Activated CD4-positive, CD25-positive, alpha-beta regulatory T cell treated with anti-CD3 and anti-CD28 coated beads, Interleukin-2, amount 50 U/mL, for 72 hours (primary cell): ENCODE data around the gene DRG1.
A peak's percentile ranks its signal among the peaks of the same experiment; 100 is the strongest.
"Not testable (repeated sequence)": the region's sequence is repeated elsewhere in the genome, so short reads cannot be mapped to it uniquely, and the experiment has no call there.

Experiments
- DNase-seq: peaks from one replicate; pipeline ENCODE4 v3.0.0; 2021

The DRG1 gene, protein sequence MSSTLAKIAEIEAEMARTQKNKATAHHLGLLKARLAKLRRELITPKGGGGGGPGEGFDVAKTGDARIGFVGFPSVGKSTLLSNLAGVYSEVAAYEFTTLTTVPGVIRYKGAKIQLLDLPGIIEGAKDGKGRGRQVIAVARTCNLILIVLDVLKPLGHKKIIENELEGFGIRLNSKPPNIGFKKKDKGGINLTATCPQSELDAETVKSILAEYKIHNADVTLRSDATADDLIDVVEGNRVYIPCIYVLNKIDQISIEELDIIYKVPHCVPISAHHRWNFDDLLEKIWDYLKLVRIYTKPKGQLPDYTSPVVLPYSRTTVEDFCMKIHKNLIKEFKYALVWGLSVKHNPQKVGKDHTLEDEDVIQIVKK

GRCh38 chr22:31399211-31400022 lies at the start of gene DRG1:
Gene DRG1, plus strand, starts transcription at chr22:31399604. Its CDS starts 80 bp downstream, at chr22:31399684.
- DNase-seq: peak; percentile 99

GRCh38 chr22:31349960-31350359 lies 49.4 kb upstream of the DRG1 start:
- DNase-seq: no peak

DNA sequence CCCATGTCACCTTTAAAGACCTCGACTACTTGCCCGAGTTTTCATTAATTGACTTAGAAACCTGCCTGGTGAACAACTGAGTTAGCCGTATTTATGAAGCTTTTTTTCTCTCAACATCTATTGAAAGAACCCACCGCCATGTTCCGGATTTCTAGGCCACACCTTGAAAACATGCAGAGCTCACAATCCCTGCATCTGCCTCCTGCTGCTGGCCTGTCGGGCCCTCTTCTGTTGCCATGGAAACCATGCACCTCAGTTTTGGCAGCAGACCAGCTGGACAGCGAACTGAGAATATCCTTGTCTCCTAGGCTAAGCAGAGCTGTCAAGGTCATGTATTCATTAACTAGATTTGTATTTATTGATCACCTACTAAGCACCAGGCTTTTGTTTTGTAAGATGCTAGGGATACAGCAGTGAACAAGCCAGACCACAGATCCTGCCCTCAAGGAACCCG lies 49.0 kb upstream of the DRG1 start:
- DNase-seq: no peak

DNA sequence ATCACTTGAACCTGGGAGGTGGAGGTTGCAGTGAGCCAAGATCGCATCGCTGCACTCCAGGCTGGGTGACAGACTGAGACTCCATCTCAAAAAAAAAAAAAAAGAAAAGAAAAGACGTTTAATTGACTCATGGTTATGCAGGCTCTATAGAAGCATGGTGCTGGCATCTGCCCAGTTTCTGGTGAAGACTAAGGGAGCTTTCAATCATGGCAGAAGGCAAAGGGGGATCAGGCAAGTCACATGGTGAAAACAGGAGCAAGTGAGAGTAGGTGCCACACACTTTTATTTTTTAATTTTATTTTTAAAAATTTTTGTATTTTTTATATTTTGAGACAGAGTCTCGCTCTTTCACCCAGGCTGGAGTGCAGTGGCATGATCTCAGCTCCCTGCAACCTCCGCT lies 44.9 kb upstream of the DRG1 start:
- DNase-seq: no peak

DNA sequence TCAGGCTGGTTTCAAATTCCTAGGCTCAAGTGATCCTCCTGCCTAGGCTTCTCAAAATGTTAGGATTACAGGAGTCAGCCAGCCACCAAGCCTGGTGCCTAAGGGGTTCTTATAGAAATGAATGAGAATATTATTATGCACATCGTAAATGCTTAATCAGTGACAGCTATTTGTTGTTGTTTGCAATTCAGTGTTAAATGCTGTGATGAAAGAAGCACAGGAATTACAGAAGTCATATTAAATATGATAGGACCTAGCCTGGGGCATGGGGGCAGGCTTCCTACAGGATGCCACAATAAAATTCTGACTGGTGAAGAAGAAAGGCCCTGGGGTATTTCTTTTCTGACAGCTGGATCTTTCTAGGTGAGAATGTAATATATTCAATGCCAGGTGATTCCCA lies 39.4 kb upstream of the DRG1 start:
- DNase-seq: no peak

GRCh38 chr22:31361743-31362142 lies 37.7 kb upstream of the DRG1 start:
- DNase-seq: no peak

GRCh38 chr22:31363885-31364465 lies 35.4 kb upstream of the DRG1 start:
- no peak for DNase-seq

GRCh38 chr22:31367426-31367825 lies 32.0 kb upstream of the DRG1 start:
- no peak for DNase-seq

- DNase-seq: no peak
These were observed 21.8 kb upstream of the DRG1 start for GRCh38 chr22:31377612-31378011.

- no peak for DNase-seq
These were observed 21.3 kb upstream of the DRG1 start for GRCh38 chr22:31378123-31378522.

DNA sequence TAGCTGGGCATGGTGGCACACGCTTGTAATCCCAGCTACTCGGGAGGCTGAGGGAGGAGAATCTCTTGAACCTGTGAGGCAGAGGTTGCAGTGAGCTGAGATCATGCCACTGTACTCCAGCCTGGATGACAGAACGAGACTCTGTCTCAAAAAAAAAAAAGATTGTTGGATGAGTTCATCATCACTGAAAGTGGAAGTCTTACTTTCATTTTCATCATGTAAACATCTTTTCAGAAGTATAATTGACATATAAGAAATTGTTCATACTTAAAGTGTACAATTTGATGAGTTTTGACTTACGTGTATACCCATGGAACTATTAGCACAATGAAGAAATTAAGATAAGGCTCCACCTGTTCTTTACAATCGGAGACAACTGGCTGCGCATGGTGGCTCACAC lies 20.8 kb upstream of the DRG1 start:
- DNase-seq: not testable (repeated sequence)

GRCh38 chr22:31393893-31394292 lies 5.5 kb upstream of the DRG1 start:
- no peak for DNase-seq

- DNase-seq: no peak
These were observed 5.1 kb upstream of the DRG1 start for GRCh38 chr22:31394326-31394725.

- no peak for DNase-seq
These were observed 1.2 kb upstream of the DRG1 start for GRCh38 chr22:31398231-31398630.

- DNase-seq: no peak
These were observed 606 bp downstream of the DRG1 start for GRCh38 chr22:31400023-31400397.

GRCh38 chr22:31402350-31402749 lies 2.9 kb downstream of the DRG1 start:
- DNase-seq: not testable (repeated sequence)

- DNase-seq: no peak
These were observed 26.1 kb downstream of the DRG1 start for GRCh38 chr22:31425331-31426050.

DNA sequence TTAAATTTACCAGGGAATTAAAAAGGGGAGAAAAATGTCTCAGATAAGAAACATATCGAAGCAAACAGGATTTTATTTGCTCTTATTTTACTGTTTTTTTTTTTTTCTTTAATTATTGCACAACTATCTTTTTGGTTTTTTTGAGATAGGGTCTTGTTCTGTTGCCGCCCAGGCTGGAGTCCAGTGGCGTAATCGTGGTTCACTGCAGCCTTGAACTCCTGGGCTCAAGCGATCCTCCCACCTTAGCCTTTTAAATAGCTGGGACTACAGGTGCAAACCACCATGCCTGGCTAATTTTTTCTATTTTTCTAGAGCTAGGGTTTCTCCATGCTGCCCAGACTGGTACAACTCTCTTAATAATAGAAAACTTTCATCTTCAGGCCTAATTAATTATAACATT lies 32.5 kb downstream of the DRG1 start:
- DNase-seq: no peak

DNA sequence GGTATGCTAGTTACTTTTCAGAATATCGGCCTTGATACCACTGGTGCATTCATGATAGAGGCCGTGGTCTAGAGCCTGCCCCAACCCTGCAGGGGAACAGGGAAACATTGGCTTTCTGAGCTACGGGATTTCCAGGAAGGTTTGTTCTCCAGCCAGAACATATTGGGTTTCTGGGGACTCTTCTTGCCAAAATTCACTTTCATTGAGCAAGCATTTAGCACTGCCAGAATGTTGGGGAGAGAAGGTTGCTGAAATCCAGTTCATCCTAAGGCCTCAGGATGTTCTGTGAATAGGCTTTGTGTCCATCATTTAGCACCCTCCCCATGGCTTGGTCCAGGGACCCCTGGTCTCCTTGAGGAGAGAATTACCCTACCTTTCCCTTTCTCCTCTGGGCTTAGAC lies 36.7 kb downstream of the DRG1 start:
- no peak for DNase-seq

GRCh38 chr22:31439808-31440207 lies 40.4 kb downstream of the DRG1 start:
- no peak for DNase-seq

DNA sequence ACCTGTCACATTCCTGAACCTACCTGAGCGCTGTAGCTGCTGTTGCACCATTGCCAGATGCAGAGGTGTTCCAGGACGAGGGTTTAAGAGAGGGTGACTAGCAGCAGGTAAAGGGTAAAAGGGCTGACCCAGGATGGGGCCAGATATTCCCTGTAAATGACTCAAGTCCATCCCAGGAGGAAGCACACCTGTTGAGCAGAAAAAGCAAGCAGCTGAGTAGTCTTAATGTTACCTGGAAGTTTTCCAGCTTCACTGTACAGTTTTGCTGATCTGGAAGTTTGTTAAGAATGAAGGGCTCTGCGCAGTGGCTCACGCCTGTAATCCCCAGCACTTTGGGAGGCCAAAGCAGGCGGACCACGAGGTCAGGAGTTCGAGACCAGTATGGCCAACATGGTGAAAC lies 41.3 kb downstream of the DRG1 start:
- DNase-seq: no peak

DNA sequence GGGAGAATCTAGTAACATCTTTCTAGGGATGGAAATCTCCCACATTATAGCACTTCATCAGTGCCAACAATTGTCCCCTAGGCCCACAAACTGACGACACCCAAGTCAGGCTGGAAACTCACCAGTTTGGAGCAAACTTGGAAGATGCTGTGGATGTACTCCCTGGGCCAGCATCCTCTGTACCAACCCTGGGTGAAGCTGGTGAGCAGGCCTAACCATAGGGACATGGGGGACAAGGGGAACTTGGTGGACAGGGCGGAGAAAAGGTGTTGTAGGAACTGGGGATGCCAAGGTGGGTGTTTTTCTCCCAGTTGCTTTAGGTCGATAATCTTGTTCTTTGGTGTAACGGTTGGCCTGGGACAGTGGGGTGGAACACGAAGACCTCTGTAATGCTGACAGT lies 42.2 kb downstream of the DRG1 start:
- no peak for DNase-seq
